ENCODE measurements around the gene CDH16.

The CDH16 gene

GRCh38 chr16:66904846-66905632, 13.6 kb downstream of the CDH16 start:
- Histone ChIP-seq H3K36me3 (ENCODE audit: insufficient read depth, low read depth, low read length) (no peaks in the 10 kb centered on the region), H3K27ac (ENCODE audit: low read length) (no peak overlapping the region), H3K27me3 (ENCODE audit: insufficient read depth, low read length) (no peaks in the 10 kb centered on the region; the same call in 1 of the 2 replicates), H3K9me3 (ENCODE audit: insufficient read depth, low read depth, low read length) (no peaks in the 10 kb centered on the region), H3K9ac (ENCODE audit: low read depth, low read length) (no peak overlapping the region), H3K4me3 (ENCODE audit: low read length) (no peak overlapping the region), H3K4me1 (ENCODE audit: insufficient read depth, low read length) (peaks cover 4% of the 10 kb centered on the region; the same call in 1 of the 2 replicates)

GRCh38 chr16:66904428-66904845, 14.2 kb downstream of the CDH16 start:
- Histone ChIP-seq H3K9ac (ENCODE audit: low read depth, low read length) (no peak overlapping the region), H3K9me3 (ENCODE audit: insufficient read depth, low read depth, low read length) (no peaks in the 10 kb centered on the region), H3K27me3 (ENCODE audit: insufficient read depth, low read length) (no peaks in the 10 kb centered on the region; the same call in 1 of the 2 replicates), H3K36me3 (ENCODE audit: insufficient read depth, low read depth, low read length) (no peaks in the 10 kb centered on the region), H3K4me1 (ENCODE audit: insufficient read depth, low read length) (peaks cover 4% of the 10 kb centered on the region; the same call in 1 of the 2 replicates), H3K4me3 (ENCODE audit: low read length) (no peak overlapping the region), H3K27ac (ENCODE audit: low read length) (no peak overlapping the region)

DNA sequence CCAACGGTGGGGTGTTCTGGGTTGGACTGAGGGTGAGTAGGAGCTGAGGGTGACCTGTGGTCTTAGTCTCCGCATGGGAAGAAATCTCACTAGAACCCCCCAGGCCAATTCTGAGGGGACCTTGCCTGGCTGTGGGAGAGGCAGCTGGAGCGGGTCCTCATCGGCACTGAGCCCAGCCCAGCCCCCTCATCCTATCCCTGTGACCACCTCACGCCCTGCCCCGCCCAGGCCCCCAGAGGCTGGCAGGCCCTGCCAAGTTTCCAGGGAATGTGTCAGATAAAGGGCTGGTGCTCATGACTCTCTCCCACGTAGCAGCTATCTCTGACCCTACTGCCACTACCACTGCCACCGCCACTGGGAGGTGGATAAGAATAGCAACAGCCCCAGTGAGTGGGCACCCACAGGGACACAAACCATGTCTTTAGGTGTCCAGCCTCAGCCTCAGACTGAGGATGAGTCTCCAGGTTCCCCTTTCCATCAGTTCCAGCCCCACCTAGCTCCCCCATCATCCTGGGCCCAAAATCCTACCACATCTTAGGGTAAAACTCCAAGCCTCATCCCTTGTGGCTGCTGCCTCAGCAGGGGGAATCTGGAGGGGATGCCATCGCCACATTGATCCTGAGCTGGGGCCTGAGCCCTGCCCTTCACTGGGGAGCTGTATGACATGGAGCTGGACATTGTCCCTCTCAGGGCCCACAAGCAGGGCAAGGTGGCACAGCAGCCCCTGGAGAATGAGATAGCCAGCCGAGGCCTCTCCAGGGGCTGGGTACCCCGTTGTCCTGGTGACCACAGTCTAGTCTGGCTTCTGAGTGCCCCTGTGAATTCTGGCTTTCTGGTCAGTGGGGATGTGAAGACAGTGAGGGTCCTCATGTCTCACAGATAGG, 14.9 kb downstream of the CDH16 start:
- H3K4me1 ChIP-seq (ENCODE audit: insufficient read depth, low read length) = peaks cover 4% of the 10 kb centered on the region; the same call in 1 of the 2 replicates
- H3K9ac ChIP-seq (ENCODE audit: low read depth, low read length) = no peak overlapping the region
- H3K27ac ChIP-seq (ENCODE audit: low read length) = no peak overlapping the region
- H3K36me3 ChIP-seq (ENCODE audit: insufficient read depth, low read depth, low read length) = no peaks in the 10 kb centered on the region
- no peaks in the 10 kb centered on the region for H3K9me3 ChIP-seq (ENCODE audit: insufficient read depth, low read depth, low read length)
- no peak overlapping the region for H3K4me3 ChIP-seq (ENCODE audit: low read length)
- H3K27me3 ChIP-seq (ENCODE audit: insufficient read depth, low read length) = no peaks in the 10 kb centered on the region; the same call in 1 of the 2 replicates

- Histone ChIP-seq H3K27me3 (ENCODE audit: insufficient read depth, low read length) (no peaks in the 10 kb centered on the region), H3K4me3 (ENCODE audit: low read length) (no peak overlapping the region), H3K9me3 (ENCODE audit: insufficient read depth, low read depth, low read length) (no peaks in the 10 kb centered on the region), H3K9ac (ENCODE audit: low read depth, low read length) (no peak overlapping the region), H3K4me1 (ENCODE audit: insufficient read depth, low read length) (peaks cover 4% of the 10 kb centered on the region; the same call in 1 of the 2 replicates), H3K27ac (ENCODE audit: low read length) (no peak overlapping the region), H3K36me3 (ENCODE audit: insufficient read depth, low read depth, low read length) (no peaks in the 10 kb centered on the region)
Measured at GRCh38 chr16:66902648-66903543, 15.8 kb downstream of the CDH16 start.

- Histone ChIP-seq H3K27me3 (ENCODE audit: insufficient read depth, low read length) (no peaks in the 10 kb centered on the region), H3K4me1 (ENCODE audit: insufficient read depth, low read length) (peaks cover 4% of the 10 kb centered on the region; the same call in 1 of the 2 replicates), H3K9ac (ENCODE audit: low read depth, low read length) (no peak overlapping the region), H3K9me3 (ENCODE audit: insufficient read depth, low read depth, low read length) (no peaks in the 10 kb centered on the region), H3K4me3 (ENCODE audit: low read length) (no peak overlapping the region), H3K27ac (ENCODE audit: low read length) (no peak overlapping the region), H3K36me3 (ENCODE audit: insufficient read depth, low read depth, low read length) (no peaks in the 10 kb centered on the region)
Measured at GRCh38 chr16:66901626-66902025, 17.1 kb downstream of the CDH16 start.

- Histone ChIP-seq H3K9ac (ENCODE audit: low read depth, low read length) (no peak overlapping the region), H3K27me3 (ENCODE audit: insufficient read depth, low read length) (no peaks in the 10 kb centered on the region), H3K4me1 (ENCODE audit: insufficient read depth, low read length) (peaks cover 4% of the 10 kb centered on the region; the same call in 1 of the 2 replicates), H3K27ac (ENCODE audit: low read length) (no peak overlapping the region), H3K9me3 (ENCODE audit: insufficient read depth, low read depth, low read length) (no peaks in the 10 kb centered on the region), H3K4me3 (ENCODE audit: low read length) (no peak overlapping the region), H3K36me3 (ENCODE audit: insufficient read depth, low read depth, low read length) (no peaks in the 10 kb centered on the region)
Measured at GRCh38 chr16:66900721-66901441, 17.8 kb downstream of the CDH16 start.

- no peaks in the 10 kb centered on the region for H3K27me3 ChIP-seq (ENCODE audit: insufficient read depth, low read length)
- H3K4me1 ChIP-seq (ENCODE audit: insufficient read depth, low read length) = peaks cover 4% of the 10 kb centered on the region; the same call in 1 of the 2 replicates
- H3K27ac ChIP-seq (ENCODE audit: low read length) = no peak overlapping the region
- H3K4me3 ChIP-seq (ENCODE audit: low read length) = no peak overlapping the region
- no peaks in the 10 kb centered on the region for H3K9me3 ChIP-seq (ENCODE audit: insufficient read depth, low read depth, low read length)
- H3K36me3 ChIP-seq (ENCODE audit: insufficient read depth, low read depth, low read length) = no peaks in the 10 kb centered on the region
- peak overlapping the region; percentile 30; the same call in 1 of the 2 replicates for H3K9ac ChIP-seq (ENCODE audit: low read depth, low read length)
Measured at GRCh38 chr16:66899945-66900710, 18.6 kb downstream of the CDH16 start.

- H3K36me3 ChIP-seq (ENCODE audit: insufficient read depth, low read depth, low read length) = no peaks in the 10 kb centered on the region
- H3K9me3 ChIP-seq (ENCODE audit: insufficient read depth, low read depth, low read length) = no peaks in the 10 kb centered on the region
- no peak overlapping the region for H3K27ac ChIP-seq (ENCODE audit: low read length)
- no peaks in the 10 kb centered on the region for H3K27me3 ChIP-seq (ENCODE audit: insufficient read depth, low read length)
- no peak overlapping the region for H3K9ac ChIP-seq (ENCODE audit: low read depth, low read length)
- H3K4me3 ChIP-seq (ENCODE audit: low read length) = no peak overlapping the region
- H3K4me1 ChIP-seq (ENCODE audit: insufficient read depth, low read length) = peaks cover 4% of the 10 kb centered on the region; the same call in 1 of the 2 replicates
Measured at GRCh38 chr16:66899310-66899944, 19.3 kb downstream of the CDH16 start.

DNA sequence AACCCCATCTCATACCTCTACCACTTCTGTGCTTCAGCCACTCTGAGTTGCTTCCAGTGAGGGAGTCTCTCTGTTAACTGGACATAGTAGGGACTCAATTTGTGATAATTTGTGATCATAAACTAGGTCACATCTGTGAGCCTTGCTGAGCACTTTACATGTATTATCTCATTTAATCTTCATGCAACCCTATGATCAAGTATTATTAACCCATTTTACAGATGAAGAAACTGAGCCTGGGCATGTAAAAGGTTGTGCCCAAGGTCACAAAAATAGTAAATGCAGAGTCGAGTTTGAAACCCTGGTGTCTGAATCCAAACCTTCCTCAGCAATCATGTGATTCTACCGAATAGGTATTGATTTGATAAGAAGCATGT, 19.8 kb downstream of the CDH16 start:
- H3K9ac ChIP-seq (ENCODE audit: low read depth, low read length) = no peak overlapping the region
- H3K27me3 ChIP-seq (ENCODE audit: insufficient read depth, low read length) = no peaks in the 10 kb centered on the region
- no peak overlapping the region for H3K27ac ChIP-seq (ENCODE audit: low read length)
- no peak overlapping the region for H3K4me3 ChIP-seq (ENCODE audit: low read length)
- no peaks in the 10 kb centered on the region for H3K9me3 ChIP-seq (ENCODE audit: insufficient read depth, low read depth, low read length)
- H3K4me1 ChIP-seq (ENCODE audit: insufficient read depth, low read length) = peaks cover 4% of the 10 kb centered on the region; the same call in 1 of the 2 replicates
- H3K36me3 ChIP-seq (ENCODE audit: insufficient read depth, low read depth, low read length) = no peaks in the 10 kb centered on the region

GRCh38 chr16:66898207-66898606, 20.5 kb downstream of the CDH16 start:
- no peak overlapping the region for H3K9ac ChIP-seq (ENCODE audit: low read depth, low read length)
- H3K4me1 ChIP-seq (ENCODE audit: insufficient read depth, low read length) = peaks cover 4% of the 10 kb centered on the region; the same call in 1 of the 2 replicates
- H3K36me3 ChIP-seq (ENCODE audit: insufficient read depth, low read depth, low read length) = no peaks in the 10 kb centered on the region
- H3K9me3 ChIP-seq (ENCODE audit: insufficient read depth, low read depth, low read length) = no peaks in the 10 kb centered on the region
- no peak overlapping the region for H3K4me3 ChIP-seq (ENCODE audit: low read length)
- H3K27me3 ChIP-seq (ENCODE audit: insufficient read depth, low read length) = no peaks in the 10 kb centered on the region
- H3K27ac ChIP-seq (ENCODE audit: low read length) = no peak overlapping the region

Measured in iPS-20b (cell line).